NT2/D1 (cell line): ENCODE results near the gene SF3B1.
"Not testable (repeated sequence)": the region's sequence is repeated elsewhere in the genome, so short reads cannot be mapped to it uniquely, and the experiment has no call there.

Experiments used
- DNase-seq: peaks from one replicate; pipeline ENCODE4 v3.0.0-alpha.2; 2011; ENCODE audit warnings: low read depth, low spot score
- H3K27me3 ChIP-seq: 2 replicates; pipeline ENCODE4 v1.6.0; 2011; ENCODE audit warnings: mild to moderate bottlenecking; ENCODE audit not compliant: insufficient read length, insufficient read depth
- H3K36me3 ChIP-seq: 2 replicates; pipeline ENCODE4 v1.6.1; 2011; ENCODE audit warnings: mild to moderate bottlenecking, low read length, mixed read lengths; ENCODE audit not compliant: insufficient read depth, insufficient read length
- H3K4me1 ChIP-seq: 2 replicates; pipeline ENCODE4 v1.5.1; 2011; ENCODE audit not compliant: insufficient read depth, insufficient read length
- H3K4me3 ChIP-seq: 2 replicates; pipeline ENCODE4 v1.5.1; 2011; ENCODE audit warnings: low read depth; ENCODE audit not compliant: insufficient read length
- H3K9ac ChIP-seq: 2 replicates; pipeline ENCODE4 v1.6.0; 2011; ENCODE audit warnings: low read depth; ENCODE audit not compliant: insufficient read length
- H3K9me3 ChIP-seq: 2 replicates; pipeline ENCODE4 v1.5.1; 2011; ENCODE audit warnings: mild to moderate bottlenecking, low read length; ENCODE audit not compliant: insufficient read depth
- SUZ12 ChIP-seq: IDR thresholded peaks from 2 replicates; pipeline ENCODE4 v1.6.1; 2011; ENCODE audit not compliant: insufficient read length, insufficient read depth; ENCODE audit errors: extremely low read depth
- YY1 ChIP-seq: IDR thresholded peaks from 2 replicates; pipeline ENCODE4 v1.6.1; 2011; ENCODE audit not compliant: insufficient read length, insufficient read depth
- ZNF274 ChIP-seq: IDR thresholded peaks from 2 replicates; pipeline ENCODE4 v1.6.1; 2011; ENCODE audit warnings: mild to moderate bottlenecking, low read depth, low read length

The SF3B1 gene

GRCh38 chr2:197377670-197378069 lies 57.2 kb downstream of the SF3B1 start:
- Histone ChIP-seq H3K9me3 (no peaks in the 10 kb centered on the region), H3K4me3 (no peak overlapping the region), H3K27me3 (no peaks in the 10 kb centered on the region), H3K4me1 (no peaks in the 10 kb centered on the region), H3K36me3 (no peaks in the 10 kb centered on the region), H3K9ac (no peak overlapping the region)
- no peak for TF ChIP-seq SUZ12
- TF ChIP-seq ZNF274, result no peak
- TF ChIP-seq YY1, result no peak
- DNase-seq, result no peak

DNA sequence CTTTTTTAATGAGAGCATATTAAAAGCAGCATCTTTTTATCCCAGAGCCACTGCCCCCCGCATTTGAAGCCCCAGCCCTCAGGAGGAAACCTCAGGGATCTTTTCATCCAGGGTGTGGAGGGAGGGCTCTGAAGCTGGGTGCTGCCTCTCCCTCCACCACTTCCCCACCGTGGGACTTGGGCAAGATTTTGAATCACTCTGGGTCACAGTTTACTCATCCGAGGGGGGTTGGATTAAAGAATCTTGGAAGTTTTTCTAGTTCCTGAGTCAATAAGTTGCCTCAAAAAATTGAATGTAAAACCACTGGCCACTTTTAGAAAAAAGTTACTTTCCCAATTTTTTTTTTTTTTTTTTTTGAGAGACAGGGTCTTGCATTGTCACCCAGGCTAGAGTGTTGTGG lies 62.2 kb downstream of the SF3B1 start:
- no peak overlapping the region for H3K9ac ChIP-seq
- DNase-seq, result no peak
- peaks cover 9% of the 10 kb centered on the region; the same call in 1 of the 2 replicates for H3K9me3 ChIP-seq
- H3K4me1 ChIP-seq, result no peaks in the 10 kb centered on the region
- no peak for TF ChIP-seq SUZ12
- TF ChIP-seq YY1, result no peak
- TF ChIP-seq ZNF274, result no peak
- no peaks in the 10 kb centered on the region for H3K36me3 ChIP-seq
- no peaks in the 10 kb centered on the region for H3K27me3 ChIP-seq
- H3K4me3 ChIP-seq, result no peak overlapping the region

GRCh38 chr2:197370664-197371063 lies 64.2 kb downstream of the SF3B1 start:
- not testable (repeated sequence) for H3K36me3 ChIP-seq, H3K27me3 ChIP-seq, H3K4me1 ChIP-seq, H3K9me3 ChIP-seq, DNase-seq, H3K9ac ChIP-seq, H3K4me3 ChIP-seq

DNA sequence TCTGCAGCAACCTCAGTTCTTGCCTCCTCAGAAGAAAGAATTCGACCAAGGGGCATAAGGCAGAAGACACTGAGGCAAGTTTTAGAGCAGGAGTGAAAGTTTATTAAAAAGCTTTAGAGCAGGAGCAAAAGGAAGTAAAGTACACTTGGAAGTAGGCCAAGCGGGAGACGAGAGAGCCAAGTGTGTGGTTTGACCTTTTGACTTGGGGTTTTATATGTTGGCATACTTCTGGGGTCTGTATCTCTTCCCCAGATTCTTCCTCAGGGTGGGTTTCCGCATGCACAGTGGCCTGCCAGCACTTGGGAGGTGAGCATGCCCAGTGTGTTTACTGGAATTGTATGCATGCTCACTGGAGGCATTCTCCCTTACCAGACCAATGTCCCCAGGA lies 64.9 kb downstream of the SF3B1 start:
- H3K36me3 ChIP-seq, result no peaks in the 10 kb centered on the region
- TF ChIP-seq SUZ12, result no peak
- no peak for TF ChIP-seq ZNF274
- no peak for TF ChIP-seq YY1
- H3K9me3 ChIP-seq, result peaks cover 9% of the 10 kb centered on the region; the same call in 1 of the 2 replicates
- no peak overlapping the region for H3K4me3 ChIP-seq
- no peaks in the 10 kb centered on the region for H3K27me3 ChIP-seq
- H3K4me1 ChIP-seq, result no peaks in the 10 kb centered on the region
- DNase-seq, result no peak
- no peak overlapping the region for H3K9ac ChIP-seq

- H3K4me3 ChIP-seq, result no peak overlapping the region
- no peaks in the 10 kb centered on the region for H3K4me1 ChIP-seq
- TF ChIP-seq ZNF274, result no peak
- TF ChIP-seq YY1, result no peak
- TF ChIP-seq SUZ12, result no peak
- DNase-seq, result no peak
- no peaks in the 10 kb centered on the region for H3K27me3 ChIP-seq
- H3K9me3 ChIP-seq, result peaks cover 9% of the 10 kb centered on the region; the same call in 1 of the 2 replicates
- H3K9ac ChIP-seq, result no peak overlapping the region
- H3K36me3 ChIP-seq, result no peaks in the 10 kb centered on the region
These were observed 65.4 kb downstream of the SF3B1 start for GRCh38 chr2:197369228-197369932.

DNA sequence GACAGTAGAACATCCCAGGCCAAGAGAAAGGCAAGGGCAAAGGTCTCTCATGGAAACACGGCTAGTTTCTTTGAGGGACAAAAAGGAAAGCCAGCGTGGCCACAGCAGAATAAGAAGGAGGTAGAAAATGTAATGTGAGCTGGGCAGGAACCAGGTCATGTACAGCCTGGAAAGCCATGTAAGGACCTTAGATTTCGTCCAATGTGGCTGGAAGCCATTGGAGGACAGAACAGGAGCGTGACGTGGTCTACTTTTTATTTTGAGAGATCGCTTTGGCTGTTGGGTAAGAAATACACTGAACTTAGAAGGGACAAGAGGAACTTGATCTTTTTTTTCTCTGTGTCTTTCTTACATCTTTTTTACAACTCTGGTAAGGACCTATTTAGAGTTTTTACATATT lies 66.4 kb downstream of the SF3B1 start:
- H3K4me1 ChIP-seq, result no peaks in the 10 kb centered on the region
- peaks cover 9% of the 10 kb centered on the region; the same call in 1 of the 2 replicates for H3K9me3 ChIP-seq
- no peak for DNase-seq
- no peaks in the 10 kb centered on the region for H3K27me3 ChIP-seq
- H3K4me3 ChIP-seq, result no peak overlapping the region
- no peak for TF ChIP-seq YY1
- TF ChIP-seq ZNF274, result no peak
- no peak for TF ChIP-seq SUZ12
- H3K9ac ChIP-seq, result no peak overlapping the region
- no peaks in the 10 kb centered on the region for H3K36me3 ChIP-seq

GRCh38 chr2:197363998-197364397 lies 70.8 kb downstream of the SF3B1 start:
- no peak for TF ChIP-seq SUZ12
- no peak for TF ChIP-seq YY1
- no peak for TF ChIP-seq ZNF274
- H3K36me3 ChIP-seq, result no peaks in the 10 kb centered on the region

GRCh38 chr2:197360744-197361156 lies 74.1 kb downstream of the SF3B1 start:
- Histone ChIP-seq H3K4me3 (no peak overlapping the region), H3K4me1 (no peaks in the 10 kb centered on the region), H3K9ac (no peak overlapping the region), H3K36me3 (no peaks in the 10 kb centered on the region), H3K27me3 (no peaks in the 10 kb centered on the region), H3K9me3 (peaks cover 7% of the 10 kb centered on the region; the same call in 1 of the 2 replicates)
- no peak for TF ChIP-seq SUZ12
- TF ChIP-seq YY1, result no peak
- TF ChIP-seq ZNF274, result no peak
- no peak for DNase-seq

More at GRCh38 chr2:197363998-197364397, 70.8 kb downstream of the SF3B1 start:
- H3K4me3 ChIP-seq, result no peak overlapping the region
- no peak for DNase-seq
- no peak overlapping the region for H3K9ac ChIP-seq
- peaks cover 7% of the 10 kb centered on the region; the same call in 1 of the 2 replicates for H3K9me3 ChIP-seq
- H3K4me1 ChIP-seq, result no peaks in the 10 kb centered on the region
- no peaks in the 10 kb centered on the region for H3K27me3 ChIP-seq
